WTC11 (cell line): ENCODE measurements around the gene ACOXL. TPM values are rescaled to one million over a fixed set of nuclear protein-coding genes. Genes with fewer than 3 reads are reported as not detected.

Source experiments
- ATAC-seq: fragments of 200-7000 bp; cut with Tn5 transposase; 2 replicates; pipeline ENCODE4 v1.10.0; 2021; ENCODE audit warnings: mild to moderate bottlenecking, moderate library complexity
- CTCF ChIA-PET: fragments of 300-600 bp; sonication (Branson Sonifier 250); formaldehyde crosslinking; loops from one replicate; lab custom pipeline; 2021; ENCODE audit warnings: antibody characterized with exemption; lab: Charles Lee
- POLR2A ChIA-PET: fragments of 350-600 bp; sonication (Branson Sonifier 250); formaldehyde crosslinking; loops from one replicate; lab custom pipeline; 2021; ENCODE audit warnings: antibody characterized with exemption; lab: Charles Lee
- DNase-seq: peaks from one replicate; pipeline ENCODE4 v3.0.0; 2021; ENCODE audit warnings: low spot score
- H3K27ac Mint-ChIP-seq: 2 replicates; pipeline ENCODE4 v1.8.0; 2021; ENCODE audit warnings: mixed read lengths
- H3K27me3 Mint-ChIP-seq: 2 replicates; pipeline ENCODE4 v1.8.0; 2021; ENCODE audit warnings: low read depth, mild to moderate bottlenecking, moderate library complexity, mixed read lengths
- H3K36me3 Mint-ChIP-seq: 2 replicates; pipeline ENCODE4 v1.8.0; 2021; ENCODE audit warnings: mixed read lengths
- H3K4me1 Mint-ChIP-seq: 2 replicates; pipeline ENCODE4 v1.8.0; 2022; ENCODE audit warnings: mixed read lengths
- H3K4me3 Mint-ChIP-seq: 2 replicates; pipeline ENCODE4 v1.8.0; 2021; ENCODE audit warnings: mild to moderate bottlenecking, moderate library complexity, mixed read lengths
- H3K9me3 Mint-ChIP-seq: 2 replicates; pipeline ENCODE4 v1.8.0; 2021; ENCODE audit warnings: mixed read lengths
- ATF1 ChIP-seq: sonication (generic); formaldehyde crosslinking; IDR thresholded peaks from 2 replicates; pipeline ENCODE4 v1.8.1; 2023; ENCODE audit warnings: mild to moderate bottlenecking, moderate library complexity, missing genetic modification reagents
- CBFB ChIP-seq: sonication (generic); formaldehyde crosslinking; IDR thresholded peaks from 2 replicates; pipeline ENCODE4 v1.8.1; 2022; ENCODE audit warnings: mild to moderate bottlenecking, low read depth, missing genetic modification reagents
- CREB1 ChIP-seq: sonication (generic); formaldehyde crosslinking; IDR thresholded peaks from 2 replicates; pipeline ENCODE4 v1.8.0; 2023; ENCODE audit warnings: mild to moderate bottlenecking, missing genetic modification reagents
- CTCF ChIP-seq: fragments of 200-600 bp; IDR thresholded peaks from 2 replicates; pipeline ENCODE4 v1.8.0; 2022; ENCODE audit warnings: antibody characterized with exemption
- FOXJ3 ChIP-seq: sonication (generic); formaldehyde crosslinking; IDR thresholded peaks from 2 replicates; pipeline ENCODE4 v1.9.0; 2021; ENCODE audit warnings: missing genetic modification reagents, mild to moderate bottlenecking, borderline replicate concordance
- GABPB1 ChIP-seq: sonication (generic); formaldehyde crosslinking; IDR thresholded peaks from 2 replicates; pipeline ENCODE4 v1.8.1; 2023; ENCODE audit warnings: mild to moderate bottlenecking, missing genetic modification reagents
- IRF2 ChIP-seq: sonication (generic); formaldehyde crosslinking; IDR thresholded peaks from 2 replicates; pipeline ENCODE4 v1.8.0; 2022; ENCODE audit warnings: low read depth, missing genetic modification reagents, borderline replicate concordance
- MXD4 ChIP-seq: fragments of 250-450 bp; sonication (Bioruptor Pico); IDR thresholded peaks from 2 replicates; pipeline ENCODE4 v1.8.0; 2021; ENCODE audit warnings: mild to moderate bottlenecking, moderate library complexity, borderline replicate concordance
- NFE2L1 ChIP-seq: sonication (generic); formaldehyde crosslinking; IDR thresholded peaks from 2 replicates; pipeline ENCODE4 v1.8.1; 2023; ENCODE audit warnings: missing genetic modification reagents
- NR2C2 ChIP-seq: sonication (generic); formaldehyde crosslinking; IDR thresholded peaks from 2 replicates; pipeline ENCODE4 v1.8.0; 2022; ENCODE audit warnings: mild to moderate bottlenecking, missing genetic modification reagents
- NR3C1 ChIP-seq: sonication (generic); formaldehyde crosslinking; conservative IDR thresholded peaks from 2 replicates; pipeline ENCODE4 v1.8.1; 2023; ENCODE audit warnings: low read depth, mild to moderate bottlenecking, missing genetic modification reagents
- RORB ChIP-seq: fragments of 250-450 bp; sonication (Bioruptor Pico); IDR thresholded peaks from 2 replicates; pipeline ENCODE4 v1.9.0; 2021; ENCODE audit warnings: mild to moderate bottlenecking
- SMAD4 ChIP-seq: sonication (generic); formaldehyde crosslinking; IDR thresholded peaks from 2 replicates; pipeline ENCODE4 v1.8.0; 2022; ENCODE audit warnings: mild to moderate bottlenecking, missing genetic modification reagents
- ZBTB21 ChIP-seq: sonication (generic); formaldehyde crosslinking; IDR thresholded peaks from 2 replicates; pipeline ENCODE4 v1.8.1; 2023; ENCODE audit warnings: mild to moderate bottlenecking, missing genetic modification reagents, borderline replicate concordance
- ZNF219 ChIP-seq: sonication (generic); formaldehyde crosslinking; IDR thresholded peaks from 2 replicates; pipeline ENCODE4 v1.8.0; 2023; ENCODE audit warnings: missing genetic modification reagents, mild to moderate bottlenecking, borderline replicate concordance
- ZNF423 ChIP-seq: fragments of 250-450 bp; sonication (Bioruptor Pico); IDR thresholded peaks from 2 replicates; pipeline ENCODE4 v2.1.2; 2022; ENCODE audit warnings: mild to moderate bottlenecking, moderate library complexity
- ZSCAN18 ChIP-seq: fragments of 250-450 bp; sonication (Bioruptor Pico); IDR thresholded peaks from 2 replicates; pipeline ENCODE4 v2.1.2; 2022; ENCODE audit warnings: mild to moderate bottlenecking, moderate library complexity
- total RNA-seq: library from RNA; stranded (reverse); gene quantifications from 3 replicates; pipeline ENCODE4 v1.2.3, GENCODE V29; 2021
- TF ChIP-seq, protein P1 (sequence below): fragments of 250-450 bp; sonication (Bioruptor Pico); IDR thresholded peaks from 2 replicates; pipeline ENCODE4 v1.9.0; 2021; ENCODE audit warnings: mild to moderate bottlenecking
- TF ChIP-seq, protein P2 (sequence below): sonication (generic); formaldehyde crosslinking; IDR thresholded peaks from 2 replicates; pipeline ENCODE4 v1.8.0; 2023; ENCODE audit warnings: missing genetic modification reagents, mild to moderate bottlenecking, borderline replicate concordance

ACOXL gene
- total RNA-seq, 1 experiment from 2014 or later, result 14.9 TPM

GRCh38 chr2:110903548-110903947 lies 171.2 kb downstream of the ACOXL start:
- CTCF ChIA-PET, result no interaction called here
- no peaks in the 10 kb centered on the region for H3K9me3 Mint-ChIP-seq
- no peak overlapping the region for H3K27ac Mint-ChIP-seq
- DNase-seq, result no peak
- TF ChIP-seq FOXJ3 (CRISPR knock-in tag), result no peak
- TF ChIP-seq, all 79 proteins: peak for 0
- Mint-ChIP-seq H3K4me1 (peaks cover 15% of the 10 kb centered on the region), H3K36me3 (no peaks in the 10 kb centered on the region), H3K27me3 (no peaks in the 10 kb centered on the region; the same call in 1 of the 2 replicates), H3K4me3 (no peak overlapping the region)
- POLR2A ChIA-PET, result no interaction called here
- ATAC-seq, result no peak

- H3K27ac Mint-ChIP-seq, result no peak overlapping the region
- no peak overlapping the region for H3K4me3 Mint-ChIP-seq
- ChIA-PET CTCF (no interaction called here), POLR2A (no interaction called here)
- no peaks in the 10 kb centered on the region; the same call in 1 of the 2 replicates for H3K27me3 Mint-ChIP-seq
- H3K4me1 Mint-ChIP-seq, result peaks cover 15% of the 10 kb centered on the region
- TF ChIP-seq ZNF219 (CRISPR knock-in tag) (no peak), NR3C1 (no peak), RORB (CRISPR knock-in tag) (no peak), CTCF (no peak), NR2C2 (CRISPR knock-in tag) (no peak), NFE2L1 (CRISPR knock-in tag) (no peak), ZBTB21 (CRISPR knock-in tag) (no peak)
- TF ChIP-seq, protein P1, sequence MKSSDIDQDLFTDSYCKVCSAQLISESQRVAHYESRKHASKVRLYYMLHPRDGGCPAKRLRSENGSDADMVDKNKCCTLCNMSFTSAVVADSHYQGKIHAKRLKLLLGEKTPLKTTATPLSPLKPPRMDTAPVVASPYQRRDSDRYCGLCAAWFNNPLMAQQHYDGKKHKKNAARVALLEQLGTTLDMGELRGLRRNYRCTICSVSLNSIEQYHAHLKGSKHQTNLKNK, result no peak
- DNase-seq (no peak), ATAC-seq (no peak)
- no peaks in the 10 kb centered on the region for H3K36me3 Mint-ChIP-seq
- H3K9me3 Mint-ChIP-seq, result no peaks in the 10 kb centered on the region
These were observed 171.9 kb downstream of the ACOXL start for GRCh38 chr2:110904116-110904778.

DNA sequence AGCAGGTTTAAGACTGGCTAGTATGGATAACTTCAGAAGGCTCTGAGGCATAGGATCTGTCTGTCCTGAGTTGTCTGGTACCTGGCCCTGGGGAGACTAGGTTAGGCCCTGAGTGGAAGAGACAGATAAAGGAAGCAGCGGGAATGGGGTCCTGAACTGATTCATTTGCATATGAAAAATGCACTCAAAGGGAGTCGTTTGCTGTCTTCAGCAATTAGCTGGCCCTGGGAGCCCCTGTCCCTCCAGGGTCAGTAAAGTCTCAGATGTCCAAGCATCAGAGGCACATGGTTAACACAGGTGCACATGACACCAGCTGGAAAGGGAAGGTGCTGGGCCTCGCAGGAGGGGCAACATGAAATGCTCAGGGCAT lies 172.4 kb downstream of the ACOXL start:
- TF ChIP-seq ZSCAN18 (CRISPR knock-in tag) (no peak), CREB1 (no peak), MXD4 (CRISPR knock-in tag) (no peak), ZNF423 (CRISPR knock-in tag) (no peak), NR2C2 (CRISPR knock-in tag) (no peak), CBFB (no peak)
- TF ChIP-seq, all 79 proteins: peak for 0
- DNase-seq (no peak), ATAC-seq (peak; percentile 84)
- ChIA-PET CTCF (interaction anchor here (1.0 kb wide), 1 partner anchor 28 kb away, joined by 5 read pairs; no protein-coding TSS in a partner anchor), POLR2A (no interaction called here)
- H3K27me3 Mint-ChIP-seq, result no peaks in the 10 kb centered on the region; the same call in 1 of the 2 replicates
- peak overlapping the region; percentile 64; the same call in 1 of the 2 replicates for H3K27ac Mint-ChIP-seq
- no peaks in the 10 kb centered on the region for H3K9me3 Mint-ChIP-seq
- H3K4me3 Mint-ChIP-seq, result no peak overlapping the region
- no peaks in the 10 kb centered on the region for H3K36me3 Mint-ChIP-seq
- peaks cover 15% of the 10 kb centered on the region for H3K4me1 Mint-ChIP-seq

DNA sequence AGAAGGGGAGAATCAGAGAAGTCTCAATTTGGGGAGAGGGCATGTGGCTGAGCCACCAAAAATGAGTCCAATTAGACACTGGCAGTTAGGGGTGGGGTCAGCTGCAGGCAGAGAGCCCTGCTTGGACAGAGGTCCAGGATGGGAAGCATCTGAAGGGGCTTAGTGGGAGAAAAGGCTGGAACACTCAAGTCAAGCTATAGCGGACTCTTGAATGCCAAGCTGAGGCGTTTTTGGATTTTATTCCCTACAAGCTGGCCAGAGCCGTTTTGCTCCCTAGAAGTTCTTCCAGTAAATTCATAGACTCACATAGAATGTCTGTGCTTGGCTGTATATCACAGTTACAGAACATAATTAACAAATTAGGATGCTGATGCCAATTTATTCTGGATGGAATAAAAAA lies 172.8 kb downstream of the ACOXL start:
- ATAC-seq, result no peak
- Mint-ChIP-seq H3K27ac (peak overlapping the region; percentile 64; the same call in 1 of the 2 replicates), H3K27me3 (no peaks in the 10 kb centered on the region; the same call in 1 of the 2 replicates), H3K4me3 (no peak overlapping the region), H3K4me1 (peaks cover 15% of the 10 kb centered on the region), H3K9me3 (no peaks in the 10 kb centered on the region), H3K36me3 (no peaks in the 10 kb centered on the region)
- CTCF ChIA-PET, result interaction anchor here (1.0 kb wide), 1 partner anchor 28 kb away, joined by 5 read pairs; no protein-coding TSS in a partner anchor
- DNase-seq, result no peak
- POLR2A ChIA-PET, result no interaction called here
- TF ChIP-seq ZBTB21 (CRISPR knock-in tag), result no peak
- TF ChIP-seq SMAD4, result no peak
- TF ChIP-seq GABPB1 (CRISPR knock-in tag), result no peak
- no peak for TF ChIP-seq IRF2 (CRISPR knock-in tag)
- no peak for TF ChIP-seq CTCF
- no peak for TF ChIP-seq ATF1 (CRISPR knock-in tag)
- TF ChIP-seq, protein P2, sequence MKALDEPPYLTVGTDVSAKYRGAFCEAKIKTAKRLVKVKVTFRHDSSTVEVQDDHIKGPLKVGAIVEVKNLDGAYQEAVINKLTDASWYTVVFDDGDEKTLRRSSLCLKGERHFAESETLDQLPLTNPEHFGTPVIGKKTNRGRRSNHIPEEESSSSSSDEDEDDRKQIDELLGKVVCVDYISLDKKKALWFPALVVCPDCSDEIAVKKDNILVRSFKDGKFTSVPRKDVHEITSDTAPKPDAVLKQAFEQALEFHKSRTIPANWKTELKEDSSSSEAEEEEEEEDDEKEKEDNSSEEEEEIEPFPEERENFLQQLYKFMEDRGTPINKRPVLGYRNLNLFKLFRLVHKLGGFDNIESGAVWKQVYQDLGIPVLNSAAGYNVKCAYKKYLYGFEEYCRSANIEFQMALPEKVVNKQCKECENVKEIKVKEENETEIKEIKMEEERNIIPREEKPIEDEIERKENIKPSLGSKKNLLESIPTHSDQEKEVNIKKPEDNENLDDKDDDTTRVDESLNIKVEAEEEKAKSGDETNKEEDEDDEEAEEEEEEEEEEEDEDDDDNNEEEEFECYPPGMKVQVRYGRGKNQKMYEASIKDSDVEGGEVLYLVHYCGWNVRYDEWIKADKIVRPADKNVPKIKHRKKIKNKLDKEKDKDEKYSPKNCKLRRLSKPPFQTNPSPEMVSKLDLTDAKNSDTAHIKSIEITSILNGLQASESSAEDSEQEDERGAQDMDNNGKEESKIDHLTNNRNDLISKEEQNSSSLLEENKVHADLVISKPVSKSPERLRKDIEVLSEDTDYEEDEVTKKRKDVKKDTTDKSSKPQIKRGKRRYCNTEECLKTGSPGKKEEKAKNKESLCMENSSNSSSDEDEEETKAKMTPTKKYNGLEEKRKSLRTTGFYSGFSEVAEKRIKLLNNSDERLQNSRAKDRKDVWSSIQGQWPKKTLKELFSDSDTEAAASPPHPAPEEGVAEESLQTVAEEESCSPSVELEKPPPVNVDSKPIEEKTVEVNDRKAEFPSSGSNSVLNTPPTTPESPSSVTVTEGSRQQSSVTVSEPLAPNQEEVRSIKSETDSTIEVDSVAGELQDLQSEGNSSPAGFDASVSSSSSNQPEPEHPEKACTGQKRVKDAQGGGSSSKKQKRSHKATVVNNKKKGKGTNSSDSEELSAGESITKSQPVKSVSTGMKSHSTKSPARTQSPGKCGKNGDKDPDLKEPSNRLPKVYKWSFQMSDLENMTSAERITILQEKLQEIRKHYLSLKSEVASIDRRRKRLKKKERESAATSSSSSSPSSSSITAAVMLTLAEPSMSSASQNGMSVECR, result no peak
